Colonic mucosa (tissue), 4 donors: ENCODE data around the gene UBAC2. TPM values are rescaled to one million over a fixed set of nuclear protein-coding genes. Genes with fewer than 3 reads are reported as not detected.

Experiments used
- DNase-seq: peaks from one replicate; pipeline ENCODE4 v3.0.0-alpha.2; 2020
- H3K27ac ChIP-seq: fragments of 200-600 bp; one replicate; pipeline ENCODE4 v1.8.0; 2021
- H3K27me3 ChIP-seq: fragments of 200-600 bp; one replicate; pipeline ENCODE4 v1.8.0; 2021
- H3K36me3 ChIP-seq: fragments of 200-600 bp; one replicate; pipeline ENCODE4 v1.8.0; 2021
- H3K4me1 ChIP-seq: fragments of 200-600 bp; one replicate; pipeline ENCODE4 v1.8.0; 2021; ENCODE audit warnings: mild to moderate bottlenecking
- H3K4me3 ChIP-seq: fragments of 200-600 bp; one replicate; pipeline ENCODE4 v1.8.0; 2021
- H3K9ac ChIP-seq, 2 donors: one replicate each; pipeline ENCODE4 v1.7.0; 2013; ENCODE audit warnings: control low read depth in 2 of 2, low read depth in 2 of 2, low read length in 2 of 2
- H3K9me3 ChIP-seq: fragments of 200-600 bp; one replicate; pipeline ENCODE4 v1.8.0; 2021
- CTCF ChIP-seq: fragments of 200-600 bp; IDR thresholded peaks from one replicate; pipeline ENCODE4 v1.8.0; 2022; ENCODE audit warnings: antibody characterized with exemption, mild to moderate bottlenecking
- intact Hi-C: fragments of 100-400 bp; cut with DNase I; formaldehyde crosslinking; loops from one replicate; pipeline ENCODE4 v1.14.1; 2022
- total RNA-seq, 2 donors: library from RNA; stranded (reverse); fragmentation: NEBNext Ultra II Directional in 1 of 2; extraction: Animal tissue kit (Norgen Biotek cat#: 25700) in 1 of 2; gene quantifications; one replicate each; pipeline ENCODE4 v1.2.1, GENCODE V29; 2021
- donor health status: healthy.
- donor health status: DM: no; HTN: no; CAD: no.
- donor health status: DM: no; HTN: no; CAD: no.

UBAC2 gene
- total RNA-seq, 2 donors from 2014 or later: 67.6 to 88.4 TPM

GRCh38 chr13:99373436-99373835, 172.8 kb downstream of the UBAC2 start:
- no peak overlapping the region for H3K9ac ChIP-seq
- TF ChIP-seq CTCF: no peak
- intact Hi-C loops: no loop called here
- no peaks in the 10 kb centered on the region for H3K9me3 ChIP-seq
- no peaks in the 10 kb centered on the region for H3K27me3 ChIP-seq
- H3K27ac ChIP-seq: no peak overlapping the region
- no peak for DNase-seq
- H3K4me1 ChIP-seq: no peaks in the 10 kb centered on the region
- H3K4me3 ChIP-seq: no peak overlapping the region
- no peaks in the 10 kb centered on the region for H3K36me3 ChIP-seq

GRCh38 chr13:99374169-99374991, 173.7 kb downstream of the UBAC2 start:
- Histone ChIP-seq H3K9me3 (no peaks in the 10 kb centered on the region), H3K4me1 (no peaks in the 10 kb centered on the region), H3K9ac (no peak overlapping the region), H3K27me3 (no peaks in the 10 kb centered on the region), H3K4me3 (no peak overlapping the region), H3K36me3 (no peaks in the 10 kb centered on the region), H3K27ac (no peak overlapping the region)
- intact Hi-C loops: no loop called here
- TF ChIP-seq CTCF: no peak
- no peak for DNase-seq

- Histone ChIP-seq H3K9ac (no peak overlapping the region), H3K27ac (peak overlapping the region; percentile 36), H3K9me3 (no peaks in the 10 kb centered on the region), H3K27me3 (no peaks in the 10 kb centered on the region), H3K36me3 (no peaks in the 10 kb centered on the region), H3K4me1 (no peaks in the 10 kb centered on the region), H3K4me3 (no peak overlapping the region)
- no peak for TF ChIP-seq CTCF
- DNase-seq: peak; percentile 37
- intact Hi-C loops: no loop called here
These were observed 174.5 kb downstream of the UBAC2 start for GRCh38 chr13:99374994-99375737.

- TF ChIP-seq CTCF: no peak
- H3K4me3 ChIP-seq: no peak overlapping the region
- no peaks in the 10 kb centered on the region for H3K27me3 ChIP-seq
- no peak for DNase-seq
- H3K27ac ChIP-seq: no peak overlapping the region
- intact Hi-C loops: no loop called here
- H3K36me3 ChIP-seq: no peaks in the 10 kb centered on the region
- no peak overlapping the region for H3K9ac ChIP-seq
- H3K9me3 ChIP-seq: no peaks in the 10 kb centered on the region
- no peaks in the 10 kb centered on the region for H3K4me1 ChIP-seq
These were observed 175.1 kb downstream of the UBAC2 start for GRCh38 chr13:99375738-99376080.

GRCh38 chr13:99376132-99376531, 175.5 kb downstream of the UBAC2 start:
- no peak for TF ChIP-seq CTCF
- Histone ChIP-seq H3K36me3 (no peaks in the 10 kb centered on the region), H3K27ac (no peak overlapping the region), H3K4me1 (no peaks in the 10 kb centered on the region), H3K4me3 (no peak overlapping the region), H3K27me3 (no peaks in the 10 kb centered on the region), H3K9ac (peak overlapping the region in 1 of 2 donors; percentile 9), H3K9me3 (no peaks in the 10 kb centered on the region)
- no peak for DNase-seq
- intact Hi-C loops: no loop called here
